Mesendoderm (in vitro differentiated cells): ENCODE results near the gene RANBP10. TPM values are rescaled to one million over a fixed set of nuclear protein-coding genes. Genes with fewer than 3 reads are reported as not detected.

Source experiments
- DNase-seq: peaks from one replicate; pipeline ENCODE4 v3.0.0; 2013
- H2AK5ac ChIP-seq: 2 replicates; pipeline ENCODE4 v1.6.1; 2013; ENCODE audit warnings: low read length, inconsistent platforms
- H2BK120ac ChIP-seq: 2 replicates; pipeline ENCODE4 v1.6.1; 2013; ENCODE audit warnings: low read depth, mild to moderate bottlenecking, low read length, moderate library complexity, mixed read lengths
- H2BK15ac ChIP-seq: replicated peaks from 2 replicates; pipeline ENCODE4 v1.6.1; 2013; ENCODE audit warnings: low read depth, mild to moderate bottlenecking, moderate library complexity
- H2BK5ac ChIP-seq: 2 replicates; pipeline ENCODE4 v1.6.1; 2013; ENCODE audit warnings: low read length, inconsistent platforms
- H3K18ac ChIP-seq: 2 replicates; pipeline ENCODE4 v1.6.1; 2013; ENCODE audit warnings: mild to moderate bottlenecking, low read length, mixed read lengths
- H3K23ac ChIP-seq: one replicate; pipeline ENCODE4 v1.6.1; 2013; ENCODE audit warnings: low read length
- H3K27ac ChIP-seq: 2 replicates; pipeline ENCODE4 v1.5.1; 2013; ENCODE audit warnings: low read depth, mild to moderate bottlenecking, inconsistent platforms, low read length, moderate library complexity
- H3K27me3 ChIP-seq: 2 replicates; pipeline ENCODE4 v1.6.1; 2013; ENCODE audit warnings: low read length, control low read depth, mild to moderate bottlenecking, inconsistent platforms; ENCODE audit not compliant: insufficient read depth, poor library complexity
- H3K36me3 ChIP-seq: 2 replicates; pipeline ENCODE4 v1.6.1; 2013; ENCODE audit warnings: low read length, inconsistent platforms; ENCODE audit not compliant: control insufficient read depth, insufficient read depth
- H3K4ac ChIP-seq: one replicate; pipeline ENCODE4 v1.6.1; 2013; ENCODE audit warnings: low read depth, mild to moderate bottlenecking, low read length, moderate library complexity
- H3K4me1 ChIP-seq: 2 replicates; pipeline ENCODE4 v1.6.1; 2013; ENCODE audit warnings: low read depth, low read length, inconsistent platforms; ENCODE audit not compliant: control insufficient read depth
- H3K4me2 ChIP-seq: 2 replicates; pipeline ENCODE4 v1.6.1; 2013; ENCODE audit warnings: low read length
- H3K4me3 ChIP-seq: 2 replicates; pipeline ENCODE4 v1.5.1; 2013; ENCODE audit warnings: mild to moderate bottlenecking, low read length
- H3K56ac ChIP-seq: one replicate; pipeline ENCODE4 v1.6.1; 2013; ENCODE audit warnings: low read length
- H3K79me1 ChIP-seq: 2 replicates; pipeline ENCODE4 v1.6.1; 2013; ENCODE audit warnings: low read length, inconsistent platforms
- H3K79me2 ChIP-seq: 2 replicates; pipeline ENCODE4 v1.6.1; 2013; ENCODE audit warnings: mild to moderate bottlenecking, low read length; ENCODE audit not compliant: control insufficient read depth, insufficient read depth
- H3K9ac ChIP-seq: 2 replicates; pipeline ENCODE4 v1.6.1; 2013; ENCODE audit warnings: low read length, inconsistent platforms
- H4K5ac ChIP-seq: one replicate; pipeline ENCODE4 v1.6.1; 2013; ENCODE audit warnings: low read length
- H4K8ac ChIP-seq: one replicate; pipeline ENCODE4 v1.6.1; 2013; ENCODE audit warnings: low read depth, mild to moderate bottlenecking, control low read depth, low read length, moderate library complexity
- WGBS: extraction: QIAGEN DNeasy Blood & Tissue Kit; methylation state at CpG from one replicate; pipeline ENCODE4 v1.1.7; 2013; ENCODE audit warnings: low lambda C conversion rate, missing lambda C conversion rate; ENCODE audit not compliant: insufficient coverage; ENCODE audit errors: extremely low coverage; 5-methylcytosine and 5-hydroxymethylcytosine counted together
- polyA plus RNA-seq, 2 experiments: library from polyadenylated mRNA; stranded (reverse); fragments of 200-250 nt; gene quantifications; one replicate each; pipeline ENCODE4 v1.2.3, GENCODE V29; 2013

The RANBP10 gene
- polyA plus RNA-seq (2013, experiment 1 of 2): 8.8 TPM
- polyA plus RNA-seq (2013, experiment 2 of 2): 8.6 TPM

- H4K8ac ChIP-seq: no peak within 1 kb of the TSS
- H2BK5ac ChIP-seq: no peak within 1 kb of the TSS
- H2AK5ac ChIP-seq: no peak within 1 kb of the TSS
- no peak within 1 kb of the TSS for H4K5ac ChIP-seq
- H3K79me1 ChIP-seq: peaks cover 13% of the 10 kb centered on the region
- peaks cover 14% of the 10 kb centered on the region for H3K79me2 ChIP-seq
- H3K4me1 ChIP-seq: peaks cover 1% of the 10 kb centered on the region
- peak within 1 kb of the TSS; percentile 99 for H3K56ac ChIP-seq
- H3K36me3 ChIP-seq: no peaks in the 10 kb centered on the region
- no peak within 1 kb of the TSS for H2BK120ac ChIP-seq
- DNase-seq: peak; percentile 100
- peak within 1 kb of the TSS; percentile 94 for H3K9ac ChIP-seq
- peak within 1 kb of the TSS; percentile 98 for H3K4me3 ChIP-seq
- H3K4me2 ChIP-seq: peak within 1 kb of the TSS; percentile 89
- no peak within 1 kb of the TSS for H3K4ac ChIP-seq
- H2BK15ac ChIP-seq: no peak within 1 kb of the TSS
- WGBS: no CpG with 5 or more reads among the region's 54 CpGs
- no peak within 1 kb of the TSS for H3K27ac ChIP-seq
- H3K27me3 ChIP-seq: no peaks in the 10 kb centered on the region
- peak within 1 kb of the TSS; percentile 94 for H3K23ac ChIP-seq
- no peak within 1 kb of the TSS for H3K18ac ChIP-seq
These were observed at the start of gene RANBP10, which contains the start of gene TSNAXIP1 for GRCh38 chr16:67806428-67807147. TSS of gene RANBP10 (minus strand) at chr16:67806560. CDS start at chr16:67806536, 24 bp downstream. TSS of gene TSNAXIP1 (plus strand) at chr16:67806889. CDS start at chr16:67807150, 261 bp downstream.

DNA sequence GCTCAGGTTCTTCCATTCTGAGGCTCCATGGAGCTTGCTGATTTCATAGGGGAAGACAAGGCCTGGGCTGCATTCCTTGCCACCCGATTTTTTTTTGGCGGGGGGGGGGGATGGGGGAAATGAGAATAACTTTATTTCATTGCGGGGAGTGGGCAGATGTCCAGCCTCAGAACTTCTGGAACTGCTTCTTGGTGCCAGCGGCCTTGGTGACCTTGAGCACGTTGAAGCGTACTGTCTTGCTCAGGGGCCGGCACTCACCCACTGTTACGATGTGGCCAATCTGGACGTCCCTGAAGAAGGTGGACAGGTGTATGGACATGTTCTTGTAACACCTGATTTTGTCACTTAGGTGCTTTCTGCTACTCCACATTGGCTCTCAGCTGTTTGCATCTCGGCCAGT, 49.4 kb upstream of the RANBP10 start:
- Histone ChIP-seq H3K9ac (no peak overlapping the region), H3K79me2 (peaks cover 84% of the 10 kb centered on the region), H3K36me3 (peaks cover 1% of the 10 kb centered on the region)

GRCh38 chr16:67853670-67854069, 47.3 kb upstream of the RANBP10 start:
- Histone ChIP-seq H3K23ac (no peak overlapping the region), H3K4ac (no peak overlapping the region), H2AK5ac (no peak overlapping the region), H2BK120ac (no peak overlapping the region), H3K36me3 (peaks cover 4% of the 10 kb centered on the region), H2BK5ac (no peak overlapping the region), H3K79me2 (peaks cover 83% of the 10 kb centered on the region), H3K18ac (no peak overlapping the region), H3K4me2 (no peak overlapping the region), H4K8ac (no peak overlapping the region), H3K9ac (no peak overlapping the region), H3K4me3 (no peak overlapping the region), H3K27ac (no peak overlapping the region), H4K5ac (no peak overlapping the region), H3K4me1 (peaks cover 3% of the 10 kb centered on the region), H3K56ac (no peak overlapping the region), H3K27me3 (no peaks in the 10 kb centered on the region), H2BK15ac (no peak overlapping the region), H3K79me1 (peaks cover 26% of the 10 kb centered on the region)
- no peak for DNase-seq
- WGBS: no CpG with 5 or more reads among the region's 3 CpGs

More for the DNA sequence above, 49.4 kb upstream of the RANBP10 start:
- Histone ChIP-seq H2BK5ac (no peak overlapping the region), H4K5ac (no peak overlapping the region), H2BK15ac (no peak overlapping the region), H3K27me3 (no peaks in the 10 kb centered on the region), H3K18ac (no peak overlapping the region), H3K79me1 (peaks cover 26% of the 10 kb centered on the region), H2BK120ac (no peak overlapping the region), H3K4ac (no peak overlapping the region), H3K4me3 (no peak overlapping the region), H3K56ac (no peak overlapping the region), H2AK5ac (no peak overlapping the region), H3K4me1 (peaks cover 3% of the 10 kb centered on the region), H4K8ac (no peak overlapping the region), H3K23ac (no peak overlapping the region), H3K4me2 (no peak overlapping the region), H3K27ac (no peak overlapping the region)
- no peak for DNase-seq
- WGBS: no CpG with 5 or more reads among the region's 10 CpGs

DNA sequence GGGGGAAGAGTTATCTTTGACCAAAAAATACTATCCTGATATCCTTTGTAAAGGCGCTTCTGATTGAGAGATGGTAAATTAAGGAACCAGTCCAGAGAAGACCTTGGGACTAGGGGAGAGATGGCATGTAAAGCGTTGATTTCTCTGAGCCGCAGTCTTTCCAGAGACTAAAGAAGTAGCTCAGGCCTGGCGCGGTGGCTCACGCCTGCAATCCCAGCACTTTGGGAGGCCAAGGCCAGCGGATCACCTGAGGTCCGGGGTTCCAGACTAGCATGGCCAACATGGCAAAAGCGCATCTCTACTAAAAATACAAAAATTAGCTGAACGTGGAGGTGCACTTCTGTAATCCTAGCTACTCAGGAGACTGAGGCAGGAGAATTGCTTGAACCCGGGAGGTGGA, 41.8 kb upstream of the RANBP10 start:
- Histone ChIP-seq H3K79me2 (peaks cover 66% of the 10 kb centered on the region), H3K4ac (no peak overlapping the region), H3K56ac (peak overlapping the region; percentile 97), H3K27ac (peak overlapping the region; percentile 94), H4K8ac (no peak overlapping the region), H3K9ac (peak overlapping the region; percentile 99), H3K18ac (peak overlapping the region; percentile 24), H4K5ac (no peak overlapping the region), H2BK120ac (no peak overlapping the region), H3K36me3 (peaks cover 3% of the 10 kb centered on the region), H3K4me3 (peak overlapping the region; percentile 96), H2BK5ac (no peak overlapping the region), H3K27me3 (no peaks in the 10 kb centered on the region), H2AK5ac (no peak overlapping the region), H3K79me1 (peaks cover 18% of the 10 kb centered on the region), H2BK15ac (no peak overlapping the region), H3K23ac (peak overlapping the region; percentile 24), H3K4me1 (peaks cover 17% of the 10 kb centered on the region), H3K4me2 (peak overlapping the region; percentile 92)
- WGBS: no CpG with 5 or more reads among the region's 11 CpGs
- DNase-seq: no peak

- Histone ChIP-seq H4K8ac (no peak within 1 kb of the TSS), H3K9ac (peak within 1 kb of the TSS; percentile 99), H3K4ac (peak within 1 kb of the TSS; percentile 81), H2AK5ac (peak within 1 kb of the TSS; percentile 74), H2BK5ac (peak within 1 kb of the TSS; percentile 70), H2BK120ac (peak within 1 kb of the TSS; percentile 80), H3K23ac (peak within 1 kb of the TSS; percentile 100), H3K36me3 (peaks cover 3% of the 10 kb centered on the region), H3K4me3 (peak within 1 kb of the TSS; percentile 96), H3K79me1 (peaks cover 19% of the 10 kb centered on the region), H3K4me2 (peak within 1 kb of the TSS; percentile 92), H3K18ac (peak within 1 kb of the TSS; percentile 92), H3K27me3 (no peaks in the 10 kb centered on the region), H3K4me1 (peaks cover 17% of the 10 kb centered on the region), H4K5ac (no peak within 1 kb of the TSS), H3K27ac (peak within 1 kb of the TSS; percentile 94), H3K79me2 (peaks cover 66% of the 10 kb centered on the region), H3K56ac (peak within 1 kb of the TSS; percentile 97), H2BK15ac (no peak within 1 kb of the TSS)
- DNase-seq: peak; percentile 96
- no CpG with 5 or more reads among the region's 62 CpGs for WGBS
These were observed 40.9 kb upstream of the RANBP10 start, which contains the start of gene CENPT for GRCh38 chr16:67847064-67847861. TSS of gene CENPT (minus strand) at chr16:67847693. CDS start at chr16:67833859, 13,834 bp downstream.
